Sigmoid colon (tissue), 4 donors: ENCODE results near the gene MED25.

ENCODE experiments used
- POLR2A ChIP-seq, 2 donors: fragments of 450-650 bp; IDR thresholded peaks; one replicate each; pipeline ENCODE4 v1.6.1; 2016; ENCODE audit warnings: antibody characterized with exemption in 2 of 2, mild to moderate bottlenecking in 2 of 2, moderate library complexity in 2 of 2
- POLR2AphosphoS5 ChIP-seq, 4 donors: sonication (generic); formaldehyde crosslinking; IDR thresholded peaks; one replicate each; pipeline ENCODE4 v1.6.1; 2017; ENCODE audit warnings: antibody characterized with exemption in 4 of 4
- TF ChIP-seq, protein P1 (sequence below), 4 experiments: fragments of 450-650 bp in 3 of 4; fragments of 200-600 bp in 1 of 4; IDR thresholded peaks; one replicate each; pipeline ENCODE4 v1.5.1; 2016 to 2019; ENCODE audit warnings: antibody characterized with exemption in 4 of 4, mild to moderate bottlenecking in 3 of 4, moderate library complexity in 2 of 4

DNA sequence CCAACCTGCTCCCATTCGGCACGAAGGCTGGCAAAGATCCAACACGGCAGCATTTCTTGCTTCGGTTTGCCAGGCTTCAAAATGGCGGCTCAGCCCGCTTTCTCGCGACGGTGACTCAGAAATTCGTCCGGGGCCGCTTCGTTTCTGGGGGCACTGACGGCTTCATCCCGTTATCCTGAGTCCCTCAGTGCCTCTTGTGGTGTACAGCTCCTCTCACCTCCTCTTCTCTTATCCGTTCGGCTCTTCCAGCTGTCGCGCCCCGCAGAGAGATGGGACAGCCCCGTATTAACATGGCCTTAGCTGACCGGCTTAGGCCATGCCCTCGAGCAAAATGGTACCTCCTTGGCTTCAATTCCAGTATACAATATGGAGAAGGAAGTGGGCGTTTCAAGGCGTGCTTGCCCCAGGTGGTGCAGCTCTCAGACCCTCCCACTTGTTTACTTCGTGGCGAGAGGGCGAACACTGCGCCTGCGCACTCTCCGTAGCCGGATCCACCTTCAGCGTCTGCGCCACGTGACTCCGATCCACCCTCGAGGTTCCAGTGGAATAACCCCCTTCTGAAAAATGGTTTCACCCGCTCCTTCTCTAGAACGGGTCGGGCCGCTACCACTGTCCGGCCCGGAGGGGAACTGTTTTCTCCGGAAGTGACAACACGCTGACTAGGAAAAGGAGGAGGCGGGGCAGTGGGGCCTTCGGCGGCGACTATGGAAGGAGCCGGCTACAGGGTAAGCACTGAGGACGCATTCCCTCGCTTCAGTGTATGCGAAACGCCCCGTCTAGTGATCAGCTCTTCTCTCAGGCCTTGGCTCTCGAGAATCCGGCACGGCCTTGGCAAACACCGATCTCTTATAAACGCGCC, 59.2 kb downstream of the MED25 start, which contains the start of the genes AKT1S1 and TBC1D17:
- TF ChIP-seq, protein P1, sequence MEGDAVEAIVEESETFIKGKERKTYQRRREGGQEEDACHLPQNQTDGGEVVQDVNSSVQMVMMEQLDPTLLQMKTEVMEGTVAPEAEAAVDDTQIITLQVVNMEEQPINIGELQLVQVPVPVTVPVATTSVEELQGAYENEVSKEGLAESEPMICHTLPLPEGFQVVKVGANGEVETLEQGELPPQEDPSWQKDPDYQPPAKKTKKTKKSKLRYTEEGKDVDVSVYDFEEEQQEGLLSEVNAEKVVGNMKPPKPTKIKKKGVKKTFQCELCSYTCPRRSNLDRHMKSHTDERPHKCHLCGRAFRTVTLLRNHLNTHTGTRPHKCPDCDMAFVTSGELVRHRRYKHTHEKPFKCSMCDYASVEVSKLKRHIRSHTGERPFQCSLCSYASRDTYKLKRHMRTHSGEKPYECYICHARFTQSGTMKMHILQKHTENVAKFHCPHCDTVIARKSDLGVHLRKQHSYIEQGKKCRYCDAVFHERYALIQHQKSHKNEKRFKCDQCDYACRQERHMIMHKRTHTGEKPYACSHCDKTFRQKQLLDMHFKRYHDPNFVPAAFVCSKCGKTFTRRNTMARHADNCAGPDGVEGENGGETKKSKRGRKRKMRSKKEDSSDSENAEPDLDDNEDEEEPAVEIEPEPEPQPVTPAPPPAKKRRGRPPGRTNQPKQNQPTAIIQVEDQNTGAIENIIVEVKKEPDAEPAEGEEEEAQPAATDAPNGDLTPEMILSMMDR (IDR thresholded peaks at IDR 0.05): no peak
- peak; percentile 78 to 96 (median 89) for TF ChIP-seq POLR2AphosphoS5 (IDR thresholded peaks at IDR 0.05)
- peak; percentile 76 to 92 for TF ChIP-seq POLR2A (IDR thresholded peaks at IDR 0.05)
